ENCODE measurements around the gene APOO.

- TF ChIP-seq CTCF (IDR thresholded peaks at IDR 0.05; ENCODE audit: insufficient read depth, low read depth, low read length) (no peak), EZH2 (IDR thresholded peaks at IDR 0.05; ENCODE audit: insufficient read depth, low read length) (no peak)
These were observed 82.1 kb downstream of the APOO start for GRCh38 chrX:23825675-23826074.
